MG63 (cell line): ENCODE measurements around the gene TAS1R3. TPM values are rescaled to one million over a fixed set of nuclear protein-coding genes. Genes with fewer than 3 reads are reported as not detected.

Experiments used
- DNase-seq: peaks from one replicate; pipeline ENCODE4 v3.0.0-alpha.2; 2020
- H3K27me3 ChIP-seq: fragments of 250-450 bp; sonication (Bioruptor Pico); 2 replicates; pipeline ENCODE4 v1.5.1; 2020; ENCODE audit warnings: mild to moderate bottlenecking, moderate library complexity
- H3K36me3 ChIP-seq: fragments of 250-450 bp; sonication (Bioruptor Pico); 2 replicates; pipeline ENCODE4 v1.5.1; 2020; ENCODE audit warnings: mild to moderate bottlenecking, moderate library complexity
- H3K4me3 ChIP-seq: fragments of 250-450 bp; sonication (Bioruptor Pico); 2 replicates; pipeline ENCODE4 v1.5.1; 2020; ENCODE audit warnings: mild to moderate bottlenecking, moderate library complexity
- H3K9me3 ChIP-seq: fragments of 250-450 bp; sonication (Bioruptor Pico); 2 replicates; pipeline ENCODE4 v1.5.1; 2020; ENCODE audit warnings: mild to moderate bottlenecking, moderate library complexity
- total RNA-seq: library from RNA; depleted of rRNA; stranded (reverse); fragments of >200 nt; shearing (Covaris generic); gene quantifications from 2 replicates; pipeline ENCODE4 v1.2.3, GENCODE V29; 2014; ENCODE audit warnings: low replicate concordance

The TAS1R3 gene
- total RNA-seq, 1 experiment from 2014 or later, result not detected

DNA sequence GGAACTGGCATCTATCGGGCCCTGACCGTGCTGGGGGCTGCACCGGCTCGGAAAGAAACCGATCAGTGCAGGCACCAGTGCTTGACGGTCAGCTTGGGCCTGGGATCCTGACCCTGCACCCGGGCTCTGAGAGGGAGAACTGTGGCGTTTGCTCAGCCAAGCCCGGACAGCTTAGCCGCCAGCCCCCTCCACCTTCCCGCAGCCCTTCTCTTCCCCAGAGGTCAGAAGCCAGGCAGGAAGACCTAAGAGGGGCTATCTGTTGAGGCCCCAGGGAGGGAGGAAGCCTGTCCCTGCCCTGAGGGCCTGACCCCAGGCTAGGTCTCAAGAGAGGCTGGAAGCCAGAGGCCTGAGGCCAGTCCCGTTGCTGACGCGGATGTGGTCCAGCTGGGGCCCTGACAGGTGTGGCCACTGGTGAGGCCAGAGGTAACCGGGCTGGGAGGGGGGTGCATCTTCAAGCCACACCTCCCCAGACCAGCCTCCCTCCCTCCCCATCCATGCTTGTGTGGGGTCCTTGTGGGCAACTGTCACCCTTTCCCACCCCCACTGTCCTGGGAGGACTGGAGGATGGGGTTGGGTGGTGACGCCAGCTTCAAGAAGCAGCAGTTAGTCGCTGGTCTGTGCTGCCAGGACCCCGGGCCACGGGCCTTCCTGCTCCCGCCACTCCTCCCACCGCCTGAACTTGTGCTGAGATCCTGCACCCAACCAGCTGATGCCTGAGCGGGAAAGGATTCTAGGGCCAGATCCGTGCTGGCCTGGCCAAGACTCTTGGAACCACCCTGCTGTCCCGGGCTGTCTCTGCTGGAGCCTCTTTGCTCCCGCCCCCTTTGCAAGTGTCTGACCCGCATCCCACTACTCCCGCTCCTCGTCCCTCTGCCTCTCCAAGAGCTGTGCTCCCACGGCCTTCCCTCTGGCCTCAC is 20.7 kb downstream of the TAS1R3 start:
- H3K27me3 ChIP-seq, result no peaks in the 10 kb centered on the region
- H3K9me3 ChIP-seq, result no peaks in the 10 kb centered on the region
- peaks cover 32% of the 10 kb centered on the region for H3K36me3 ChIP-seq
- H3K4me3 ChIP-seq, result peak overlapping the region; percentile 10
- peak; percentile 76 for DNase-seq

- H3K9me3 ChIP-seq, result no peaks in the 10 kb centered on the region
- no peaks in the 10 kb centered on the region for H3K27me3 ChIP-seq
- no peak for DNase-seq
- peaks cover 35% of the 10 kb centered on the region for H3K36me3 ChIP-seq
- no peak overlapping the region for H3K4me3 ChIP-seq
Observed at GRCh38 chr1:1352786-1353388, 21.8 kb downstream of the TAS1R3 start.

DNA sequence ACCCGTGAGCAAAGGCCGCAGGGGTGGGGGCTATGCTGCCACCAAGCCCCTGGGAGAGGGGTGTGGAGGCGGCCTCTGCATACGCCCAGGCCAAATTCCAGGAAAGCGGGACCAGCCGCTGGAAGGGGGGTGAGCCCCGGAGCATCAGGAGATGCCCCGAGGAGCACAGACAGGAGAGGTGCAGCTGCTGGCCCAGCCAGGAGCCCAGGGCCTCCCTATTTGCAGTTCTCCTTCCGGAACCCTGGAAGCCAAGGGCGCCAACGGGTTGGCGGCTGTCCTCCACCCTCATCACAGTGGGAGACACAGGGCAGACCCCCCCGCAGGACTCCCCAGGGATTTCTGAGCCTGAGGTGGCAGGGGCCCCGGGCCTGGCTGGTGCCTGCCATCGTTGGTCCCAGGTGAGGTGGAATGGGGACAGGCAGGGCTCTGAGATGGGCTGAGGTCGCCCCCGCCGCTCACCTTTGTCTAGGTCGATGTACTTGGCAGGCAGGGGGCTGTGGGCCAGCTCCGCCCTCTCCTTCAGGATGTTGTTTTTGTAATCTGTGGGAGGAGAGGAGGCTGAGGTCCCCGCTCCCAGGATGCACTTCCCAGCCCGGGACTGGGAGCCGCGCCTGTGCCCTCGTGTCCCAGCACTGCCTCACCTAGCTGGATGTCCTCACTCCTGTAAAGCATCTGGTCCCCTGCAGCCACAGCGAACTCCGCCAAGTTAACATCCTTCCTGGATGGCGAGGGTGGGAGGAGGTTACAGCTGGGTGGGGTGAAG is 22.5 kb downstream of the TAS1R3 start:
- no peaks in the 10 kb centered on the region for H3K9me3 ChIP-seq
- H3K4me3 ChIP-seq, result no peak overlapping the region
- no peak for DNase-seq
- H3K27me3 ChIP-seq, result no peaks in the 10 kb centered on the region
- H3K36me3 ChIP-seq, result peaks cover 32% of the 10 kb centered on the region

DNA sequence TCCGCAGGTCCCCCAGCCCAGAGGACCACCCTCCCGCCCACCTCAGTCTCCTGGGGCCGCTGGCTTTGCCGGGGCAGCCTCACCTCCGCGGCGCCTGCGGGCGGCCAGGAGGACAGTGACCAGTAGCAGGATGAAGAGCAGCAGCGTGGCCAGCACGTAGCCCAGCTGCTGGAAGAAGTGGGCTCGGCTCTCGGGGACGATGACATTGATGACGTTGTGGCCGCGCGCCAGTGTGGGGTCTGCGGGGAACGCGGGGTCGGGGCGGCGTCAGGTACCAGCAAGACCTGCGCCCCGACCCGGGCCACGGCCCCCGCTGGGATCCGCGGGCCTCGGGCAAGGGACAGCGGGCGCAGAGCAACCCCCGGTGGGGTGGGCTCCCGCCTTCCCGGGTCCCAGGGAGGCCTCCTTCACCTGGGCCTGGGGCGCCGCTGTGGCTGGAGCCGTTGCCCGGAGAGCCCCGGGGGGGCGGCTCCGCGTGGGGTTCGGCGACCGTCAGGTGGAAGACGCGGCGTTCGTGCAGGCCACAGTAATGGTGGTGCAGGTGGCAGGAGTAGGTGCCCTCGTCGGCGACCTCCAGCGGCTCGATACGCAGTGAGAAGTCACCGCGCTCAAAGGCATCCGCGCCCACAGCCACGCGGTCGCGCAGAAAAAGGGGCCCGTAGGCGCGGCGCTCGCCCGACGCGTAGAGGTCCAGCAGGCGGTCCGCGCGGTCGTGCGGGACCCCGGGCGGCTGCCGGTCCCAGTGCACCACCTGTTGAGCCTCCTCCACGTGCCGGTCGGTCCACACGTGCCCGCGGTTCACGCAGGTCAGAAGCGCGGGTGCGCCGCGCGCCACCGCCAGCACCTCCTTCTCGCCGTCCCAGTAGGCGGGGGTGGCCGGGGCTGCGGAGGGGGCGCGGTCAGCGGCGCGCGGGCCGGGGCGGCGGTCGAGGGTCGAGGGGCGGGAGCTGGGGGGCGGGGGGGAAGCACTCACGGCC is 23.5 kb downstream of the TAS1R3 start:
- no peak for DNase-seq
- Histone ChIP-seq H3K36me3 (peaks cover 32% of the 10 kb centered on the region), H3K27me3 (no peaks in the 10 kb centered on the region), H3K9me3 (no peaks in the 10 kb centered on the region), H3K4me3 (no peak overlapping the region)

- Histone ChIP-seq H3K9me3 (no peaks in the 10 kb centered on the region), H3K36me3 (peaks cover 32% of the 10 kb centered on the region), H3K4me3 (peak overlapping the region; percentile 24; the same call in 1 of the 2 replicates), H3K27me3 (no peaks in the 10 kb centered on the region)
- DNase-seq, result peak; percentile 58
Observed at GRCh38 chr1:1355416-1355815, 24.3 kb downstream of the TAS1R3 start.

DNA sequence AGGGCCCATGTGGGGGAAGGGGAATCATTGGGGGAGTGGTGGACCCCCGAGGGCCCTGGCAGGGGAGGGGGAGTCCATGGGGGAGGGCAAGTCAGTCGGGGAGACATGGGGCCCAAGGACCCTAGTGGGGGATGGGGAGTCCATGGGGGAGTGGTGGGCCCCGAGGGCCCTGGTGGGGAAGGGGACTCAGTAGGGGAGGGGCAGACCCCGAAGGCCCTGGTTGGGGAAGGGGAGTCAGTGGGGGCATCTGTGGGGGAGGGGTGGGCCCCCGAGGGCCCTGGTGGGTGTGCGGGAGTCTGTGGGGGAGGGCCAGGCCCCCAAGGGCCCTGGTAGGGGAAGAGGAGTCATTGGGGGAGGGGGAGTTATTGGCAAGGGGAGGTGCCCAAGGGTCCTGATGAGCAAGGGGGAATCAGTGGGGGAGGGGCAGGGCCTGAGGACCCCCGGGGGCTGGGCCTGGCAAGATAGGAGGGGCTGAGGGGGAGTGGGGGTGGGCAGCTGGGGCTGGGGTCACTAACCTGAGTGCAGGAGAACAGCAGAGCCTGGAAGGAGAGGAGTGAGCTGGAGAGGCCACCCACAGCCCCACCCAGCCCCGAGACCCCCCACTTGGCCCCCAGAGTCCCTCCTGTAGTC is 25.2 kb downstream of the TAS1R3 start:
- no peak for DNase-seq
- H3K27me3 ChIP-seq, result no peaks in the 10 kb centered on the region
- H3K9me3 ChIP-seq, result no peaks in the 10 kb centered on the region
- peak overlapping the region; percentile 91 for H3K4me3 ChIP-seq
- peaks cover 32% of the 10 kb centered on the region for H3K36me3 ChIP-seq

GRCh38 chr1:1356796-1357401 is 25.8 kb downstream of the TAS1R3 start:
- no peaks in the 10 kb centered on the region for H3K9me3 ChIP-seq
- DNase-seq, result peak; percentile 50
- no peaks in the 10 kb centered on the region for H3K27me3 ChIP-seq
- peak overlapping the region; percentile 91 for H3K4me3 ChIP-seq
- peaks cover 30% of the 10 kb centered on the region for H3K36me3 ChIP-seq

- no peak for DNase-seq
- peak overlapping the region; percentile 91 for H3K4me3 ChIP-seq
- H3K27me3 ChIP-seq, result no peaks in the 10 kb centered on the region
- H3K9me3 ChIP-seq, result no peaks in the 10 kb centered on the region
- peaks cover 21% of the 10 kb centered on the region for H3K36me3 ChIP-seq
Observed at GRCh38 chr1:1357871-1358432, 26.9 kb downstream of the TAS1R3 start.

DNA sequence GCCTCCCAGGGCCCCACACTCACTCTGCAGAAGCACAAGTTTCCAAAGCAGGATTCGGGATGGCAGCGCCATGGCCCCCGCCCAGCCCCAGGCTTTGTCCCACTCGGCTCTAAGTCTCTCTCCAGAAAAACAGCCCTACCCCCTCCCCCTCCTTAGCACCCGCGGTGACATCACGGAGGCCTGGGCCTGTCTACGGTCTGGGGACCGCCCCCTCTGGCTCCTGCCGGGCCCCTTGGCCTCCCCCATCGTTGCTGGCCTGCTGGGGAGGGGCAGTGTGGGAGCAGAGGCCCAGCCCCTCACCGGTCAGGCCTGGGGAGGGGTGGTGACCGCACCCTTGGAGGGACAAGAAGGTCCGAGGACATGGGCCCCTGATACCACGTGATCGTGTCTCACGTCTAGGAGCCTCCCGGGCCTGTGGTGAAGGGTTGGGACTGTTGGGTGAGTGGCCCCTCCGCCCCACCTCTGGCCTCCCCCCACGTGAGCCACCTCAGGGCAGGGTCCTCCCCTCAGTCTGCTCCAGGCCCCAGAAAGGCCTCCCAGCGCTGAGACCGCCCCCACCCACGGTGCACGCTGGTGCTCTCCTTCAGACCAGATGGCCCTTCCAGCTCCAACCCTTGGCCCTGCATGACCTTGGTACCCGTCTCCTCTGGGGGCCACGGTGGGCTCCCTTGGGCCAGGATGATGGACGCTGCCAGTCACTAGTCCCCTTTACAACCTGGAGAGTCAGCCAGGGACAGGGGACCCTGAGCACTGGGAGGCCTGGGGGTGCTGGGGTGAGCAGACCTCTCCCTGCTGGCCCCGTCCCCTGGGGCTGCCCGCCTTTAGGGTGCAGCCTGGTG is 27.6 kb downstream of the TAS1R3 start, which contains the start of gene MXRA8:
Gene MXRA8 (minus strand): TSS at position 123 of the 839 bp plus-strand sequence. CDS start 51 bp downstream, at position 72.
- H3K36me3 ChIP-seq, result peaks cover 14% of the 10 kb centered on the region
- H3K9me3 ChIP-seq, result no peaks in the 10 kb centered on the region
- peak within 1 kb of the TSS; percentile 91 for H3K4me3 ChIP-seq
- DNase-seq, result peak; percentile 99
- H3K27me3 ChIP-seq, result no peaks in the 10 kb centered on the region

DNA sequence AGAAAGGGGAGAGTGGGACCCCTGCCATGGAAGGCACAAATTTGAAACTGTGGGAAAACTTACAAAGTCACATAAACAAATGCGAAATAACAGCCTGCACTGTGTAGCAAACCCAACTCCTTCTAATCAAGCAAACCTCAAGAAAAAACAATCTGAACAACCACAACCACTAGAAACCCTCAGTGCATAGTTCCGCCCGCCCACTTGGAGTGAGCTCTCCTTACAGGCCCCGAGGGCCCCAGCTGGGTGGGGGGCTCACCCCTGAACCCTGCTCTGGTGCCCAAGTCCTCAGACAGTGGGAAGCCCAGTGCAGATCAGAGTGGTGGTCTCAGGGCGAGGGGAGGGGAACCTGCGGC is 28.2 kb downstream of the TAS1R3 start:
- Histone ChIP-seq H3K36me3 (peaks cover 8% of the 10 kb centered on the region), H3K4me3 (peak overlapping the region; percentile 91), H3K27me3 (no peaks in the 10 kb centered on the region), H3K9me3 (no peaks in the 10 kb centered on the region)
- DNase-seq, result peak; percentile 59

DNA sequence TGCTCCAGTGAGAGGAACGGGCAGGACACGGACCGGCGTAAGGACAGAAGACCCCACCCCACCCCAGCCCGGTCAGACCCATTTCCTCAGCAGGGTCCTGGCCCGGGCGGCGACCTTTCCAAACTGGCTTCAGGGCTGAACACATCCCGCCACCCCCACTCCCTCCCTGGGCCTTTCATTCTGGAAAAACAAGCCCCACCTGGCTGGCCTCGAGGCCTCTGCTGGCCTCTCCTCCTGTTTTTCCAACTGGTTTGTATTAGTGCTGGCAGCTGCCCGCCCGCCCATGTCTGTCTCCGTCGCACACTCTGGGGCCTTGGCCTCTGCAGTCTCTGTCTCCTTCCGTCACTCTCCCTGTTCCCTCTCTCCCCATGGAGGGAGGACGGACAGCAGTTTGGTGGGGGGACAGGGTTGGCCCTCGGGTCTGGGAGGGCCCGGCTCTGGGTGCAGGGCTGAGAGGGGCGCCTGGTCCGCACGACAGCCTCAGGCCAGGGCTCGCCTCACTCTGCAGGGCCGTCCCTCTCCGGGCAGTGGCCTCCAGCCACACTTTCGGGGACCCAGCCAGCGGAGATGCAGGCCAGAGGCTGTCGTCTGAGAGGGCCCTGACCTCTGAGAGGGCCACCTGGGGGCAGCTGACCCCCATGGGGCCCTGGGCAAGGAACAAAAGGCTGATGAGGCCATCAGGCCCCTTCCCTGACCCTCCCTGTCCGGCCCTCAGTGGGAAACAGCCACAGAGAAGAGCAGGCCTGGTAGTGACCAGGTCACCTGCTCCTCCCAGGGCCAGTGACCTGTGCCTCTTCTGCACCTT is 28.8 kb downstream of the TAS1R3 start:
- peak; percentile 78 for DNase-seq
- Histone ChIP-seq H3K9me3 (no peaks in the 10 kb centered on the region), H3K4me3 (peak overlapping the region; percentile 91), H3K36me3 (peaks cover 4% of the 10 kb centered on the region), H3K27me3 (no peaks in the 10 kb centered on the region)

DNA sequence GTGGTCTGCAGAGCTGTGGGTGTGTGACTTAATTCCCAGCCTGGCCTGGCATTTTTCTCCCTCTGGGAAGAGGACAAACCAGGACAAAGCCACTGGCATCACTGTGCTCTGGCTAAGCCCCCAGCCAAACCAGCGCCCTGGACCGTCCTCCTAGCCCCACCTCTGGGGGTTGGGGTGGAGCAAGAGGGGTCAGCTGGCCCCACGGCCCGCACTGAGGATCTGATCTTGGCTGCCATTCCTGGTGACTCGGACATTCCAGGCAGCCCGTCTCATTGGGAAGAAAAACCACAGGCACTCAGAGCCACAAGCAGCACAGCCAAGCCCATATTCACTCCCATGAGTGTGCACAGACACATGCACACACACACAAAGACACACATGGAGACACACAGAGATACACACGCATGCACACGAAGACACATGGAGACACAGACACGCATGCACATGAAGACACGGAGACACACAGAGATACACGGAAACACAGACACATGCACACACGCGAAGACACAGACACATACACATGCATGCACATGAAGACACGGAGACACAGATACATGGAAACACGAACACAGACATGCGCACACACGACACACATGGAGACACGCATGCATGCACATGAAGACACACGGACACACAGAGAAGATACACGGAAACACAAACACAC is 29.6 kb downstream of the TAS1R3 start:
- Histone ChIP-seq H3K4me3 (peak overlapping the region; percentile 19), H3K27me3 (no peaks in the 10 kb centered on the region), H3K36me3 (peaks cover 4% of the 10 kb centered on the region), H3K9me3 (no peaks in the 10 kb centered on the region)
- DNase-seq, result peak; percentile 98
